Lung (tissue), 16 donors: Measurements from ENCODE around the gene TEKTIP1. TPM values are rescaled to one million over a fixed set of nuclear protein-coding genes. Genes with fewer than 3 reads are reported as not detected.
A peak's percentile ranks its signal among the peaks of the same experiment; 100 is the strongest.

Experiments
- ATAC-seq: fragments of 200-7000 bp; cut with Tn5 transposase; one replicate; pipeline ENCODE4 v1.9.1; 2020; ENCODE audit warnings: moderate number of reproducible peaks; ENCODE audit not compliant: insufficient read depth, low FRiP score
- DNase-seq, 3 donors: peaks; one replicate each; pipeline ENCODE4 v3.0.0-alpha.2; 2013 to 2017
- H3K27ac ChIP-seq, 2 donors: one replicate each; pipeline ENCODE4 v1.5.1; 2013; ENCODE audit warnings: mild to moderate bottlenecking in 2 of 2, moderate library complexity in 2 of 2, control low read depth in 1 of 2, inconsistent platforms in 1 of 2, low read depth in 1 of 2, low read length in 1 of 2
- H3K27me3 ChIP-seq, 3 donors: one replicate each; pipeline ENCODE4 v1.5.1; 2013; ENCODE audit warnings: low read length in 2 of 3; ENCODE audit not compliant: control insufficient read depth in 3 of 3, insufficient read depth in 3 of 3
- H3K36me3 ChIP-seq, 4 donors: one replicate each; pipeline ENCODE4 v1.5.1; 2013; ENCODE audit warnings: low read length in 4 of 4, mild to moderate bottlenecking in 1 of 4, moderate library complexity in 1 of 4; ENCODE audit not compliant: control insufficient read depth in 4 of 4, insufficient read depth in 4 of 4
- H3K4me1 ChIP-seq, 5 donors: one replicate each; pipeline ENCODE4 v1.5.1; 2013; ENCODE audit warnings: low read length in 5 of 5, mild to moderate bottlenecking in 2 of 5, moderate library complexity in 1 of 5; ENCODE audit not compliant: control insufficient read depth in 5 of 5, insufficient read depth in 5 of 5
- H3K4me3 ChIP-seq: one replicate; pipeline ENCODE4 v1.5.1; 2013; ENCODE audit warnings: mild to moderate bottlenecking, control low read depth, moderate library complexity
- H3K9ac ChIP-seq, 2 donors: one replicate each; pipeline ENCODE4 v1.5.1; 2013; ENCODE audit warnings: low read length in 2 of 2, control low read depth in 1 of 2; ENCODE audit not compliant: insufficient read depth in 1 of 2
- H3K9me3 ChIP-seq, 4 donors: one replicate each; pipeline ENCODE4 v1.5.1; 2013; ENCODE audit warnings: low read length in 3 of 4, mild to moderate bottlenecking in 1 of 4, moderate library complexity in 1 of 4; ENCODE audit not compliant: control insufficient read depth in 4 of 4, insufficient read depth in 3 of 4
- WGBS, 2 donors: extraction: QIAGEN DNeasy Blood & Tissue Kit; methylation state at CpG; one replicate each; pipeline ENCODE4 v1.1.7; 2013; 5-methylcytosine and 5-hydroxymethylcytosine counted together
- long read RNA-seq, 5 donors: transcript quantifications; one replicate each; lab custom pipeline, GENCODE V29; 2026
- polyA plus RNA-seq, 2 donors: library from polyadenylated mRNA; stranded (reverse); fragments of 200-250 nt; gene quantifications; one replicate each; pipeline ENCODE4 v1.2.1, GENCODE V29; 2013
- total RNA-seq, 2 donors: library from RNA; depleted of rRNA in 1 of 2; stranded (reverse); fragments of >200 nt in 1 of 2; gene quantifications; one replicate each; pipeline ENCODE4 v1.2.1, GENCODE V29; 2014 to 2021
- TF ChIP-seq, protein P1 (sequence below): IDR thresholded peaks from 2 replicates; pipeline ENCODE4 v1.5.1; 2012; ENCODE audit warnings: mild to moderate bottlenecking; ENCODE audit errors: control extremely low read depth, extremely low read depth
- donor health status: control.
- donor health status: control.
- donor health status: Bipolar disorder and iron deficiency.
- donor health status: healthy.
- donor health status: DM: yes; HTN: yes; CAD: no.

Gene TEKTIP1
- total RNA-seq (1 to 10 TPM in 1 of 2 donors, under 1 TPM in 1; 0.74 to 5.8 TPM), polyA plus RNA-seq (1 to 10 TPM in 1 of 2 donors, under 1 TPM in 1; 0.20 to 1.1 TPM)
- long read RNA-seq, donor 1, result 0 reads
- long read RNA-seq, donor 2, result 0 reads
- long read RNA-seq, donor 3, result 0 reads
- long read RNA-seq, donor 4, result 0 reads
- long read RNA-seq, donor 5, result 0 reads

DNA sequence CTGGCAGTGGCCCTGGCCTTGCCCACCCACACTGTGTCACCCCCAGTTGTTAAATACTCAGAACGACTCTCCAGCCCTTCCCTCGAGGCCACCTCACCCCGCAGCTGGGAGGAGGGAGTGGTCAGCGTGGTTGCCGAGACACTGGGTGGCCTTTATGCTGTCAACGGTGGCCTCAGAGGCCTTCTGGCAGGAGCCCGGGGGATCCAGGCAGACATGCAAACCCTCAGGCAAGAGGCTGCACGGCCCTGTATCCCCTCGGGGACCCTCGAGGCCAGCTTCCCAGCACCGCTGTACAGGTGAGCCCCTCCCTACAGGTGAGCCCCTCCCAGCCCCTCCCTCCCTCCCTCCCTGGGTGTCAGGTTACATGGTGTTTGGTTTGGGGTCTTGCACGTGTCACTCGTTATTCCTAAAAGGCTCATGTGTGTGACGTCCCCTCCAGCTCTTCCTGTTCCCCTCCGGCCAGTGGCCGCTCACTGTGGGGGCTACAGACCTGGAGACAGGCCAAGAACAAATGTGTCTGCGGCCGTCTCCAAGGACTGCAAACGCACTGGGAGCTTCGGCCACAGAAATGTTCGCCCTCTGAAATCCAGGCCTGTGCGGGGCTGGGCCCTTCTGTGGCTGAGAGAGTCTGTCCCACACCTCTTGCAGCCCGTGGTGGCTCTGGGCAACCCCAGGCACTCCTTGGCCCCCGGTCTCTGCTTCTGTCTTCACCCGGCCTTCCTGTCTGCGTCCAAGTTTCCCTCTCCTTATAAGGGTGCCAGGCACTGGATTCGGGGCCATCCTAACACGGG, at the start of gene TEKTIP1:
TEKTIP1 (plus strand) TSS at position 210 of the 791 bp plus-strand sequence; CDS start at position 214, 4 bp downstream.
- H3K4me1 ChIP-seq, result peaks cover 0 to 11% (median 0%) of the 10 kb centered on the region in 5 donors

DNA sequence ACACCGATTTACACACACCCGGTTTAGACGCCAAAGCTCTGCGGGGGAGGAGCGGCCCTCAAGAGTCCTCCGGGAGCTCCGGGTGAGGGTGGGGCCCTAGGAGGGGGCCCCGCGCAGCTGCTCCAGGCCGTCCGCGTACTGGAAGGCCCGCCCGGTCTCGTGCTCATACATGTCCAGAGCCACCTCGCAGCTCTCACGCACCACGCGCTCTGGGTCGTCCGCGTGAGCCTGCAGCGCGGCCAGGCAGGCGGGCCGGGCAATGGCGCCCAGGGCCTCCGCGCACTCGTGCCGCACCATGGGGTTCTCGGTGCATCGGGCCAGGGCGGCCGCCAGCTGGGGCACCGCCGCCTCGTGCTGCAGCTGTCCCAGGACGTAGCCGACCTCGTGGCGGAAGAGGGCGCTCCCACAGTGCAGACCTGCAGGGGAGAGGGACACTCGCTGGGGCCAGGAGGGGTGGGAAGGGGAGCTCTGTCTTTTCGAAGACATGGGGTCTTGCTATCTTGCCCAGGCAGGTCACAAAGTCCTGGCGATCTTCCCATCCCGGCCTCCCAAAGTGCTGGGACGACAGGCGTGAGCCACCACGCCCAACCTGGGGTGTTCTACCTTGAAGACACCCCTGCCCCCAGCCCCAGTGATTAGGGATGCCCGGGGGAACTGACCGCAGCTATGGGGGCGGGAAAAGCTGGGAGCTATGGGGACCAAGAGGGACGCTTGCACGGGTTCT, 47.4 kb upstream of the TEKTIP1 start:
- Histone ChIP-seq H3K4me1 (no peaks in the 10 kb centered on the region), H3K36me3 (peaks cover 6 to 48% (median 9%) of the 10 kb centered on the region in 4 donors), H3K4me3 (no peak overlapping the region), H3K9me3 (peaks cover 0 to 2% (median 0%) of the 10 kb centered on the region in 4 donors), H3K27me3 (no peaks in the 10 kb centered on the region), H3K27ac (no peak overlapping the region), H3K9ac (no peak overlapping the region)
- DNase-seq (no peak), ATAC-seq (no peak)
- WGBS, 2 donors, result 97 to 98% methylated on average over 55 of the region's 55 CpGs
- TF ChIP-seq, protein P1, sequence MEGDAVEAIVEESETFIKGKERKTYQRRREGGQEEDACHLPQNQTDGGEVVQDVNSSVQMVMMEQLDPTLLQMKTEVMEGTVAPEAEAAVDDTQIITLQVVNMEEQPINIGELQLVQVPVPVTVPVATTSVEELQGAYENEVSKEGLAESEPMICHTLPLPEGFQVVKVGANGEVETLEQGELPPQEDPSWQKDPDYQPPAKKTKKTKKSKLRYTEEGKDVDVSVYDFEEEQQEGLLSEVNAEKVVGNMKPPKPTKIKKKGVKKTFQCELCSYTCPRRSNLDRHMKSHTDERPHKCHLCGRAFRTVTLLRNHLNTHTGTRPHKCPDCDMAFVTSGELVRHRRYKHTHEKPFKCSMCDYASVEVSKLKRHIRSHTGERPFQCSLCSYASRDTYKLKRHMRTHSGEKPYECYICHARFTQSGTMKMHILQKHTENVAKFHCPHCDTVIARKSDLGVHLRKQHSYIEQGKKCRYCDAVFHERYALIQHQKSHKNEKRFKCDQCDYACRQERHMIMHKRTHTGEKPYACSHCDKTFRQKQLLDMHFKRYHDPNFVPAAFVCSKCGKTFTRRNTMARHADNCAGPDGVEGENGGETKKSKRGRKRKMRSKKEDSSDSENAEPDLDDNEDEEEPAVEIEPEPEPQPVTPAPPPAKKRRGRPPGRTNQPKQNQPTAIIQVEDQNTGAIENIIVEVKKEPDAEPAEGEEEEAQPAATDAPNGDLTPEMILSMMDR, result no peak

More for the DNA sequence above, at the start of gene TEKTIP1:
- H3K4me3 ChIP-seq, result no peak within 1 kb of the TSS
- H3K36me3 ChIP-seq, result peaks cover 0 to 48% (median 6%) of the 10 kb centered on the region in 4 donors
- ATAC-seq (no peak), DNase-seq (peak; percentile 41 to 57 (median 46))
- TF ChIP-seq, protein P1, result no peak
- no peak within 1 kb of the TSS for H3K9ac ChIP-seq
- no peak within 1 kb of the TSS for H3K27ac ChIP-seq
- no peaks in the 10 kb centered on the region for H3K9me3 ChIP-seq
- WGBS, 2 donors, result 70 to 77% methylated on average over 25 to 28 of the region's 28 CpGs
- no peaks in the 10 kb centered on the region for H3K27me3 ChIP-seq

- TF ChIP-seq, protein P1, result no peak
- Histone ChIP-seq H3K4me1 (no peaks in the 10 kb centered on the region), H3K9me3 (peaks cover 0 to 3% (median 0%) of the 10 kb centered on the region in 4 donors), H3K36me3 (peaks cover 6 to 52% (median 10%) of the 10 kb centered on the region in 4 donors), H3K9ac (no peak overlapping the region), H3K27ac (no peak overlapping the region), H3K27me3 (no peaks in the 10 kb centered on the region), H3K4me3 (no peak overlapping the region)
- 97% methylated on average over 33 to 45 of the region's 45 CpGs for WGBS, 2 donors
- ATAC-seq (no peak), DNase-seq (no peak)
These were observed 46.7 kb upstream of the TEKTIP1 start for GRCh38 chr19:3492131-3492839.
